Cardiac muscle cell (in vitro differentiated cells and primary cell): ENCODE data around the gene ECSCR. TPM values are rescaled to one million over a fixed set of nuclear protein-coding genes. Genes with fewer than 3 reads are reported as not detected.
"Not testable (repeated sequence)": the region's sequence is repeated elsewhere in the genome, so short reads cannot be mapped to it uniquely, and the experiment has no call there.

ENCODE experiments used
- DNase-seq, 2 donors: peaks; one replicate each; pipeline versions ENCODE4 v3.0.0 to v3.0.0-alpha.2; 2010 to 2017; ENCODE audit warnings: low read depth in 1 of 2, low spot score in 1 of 2
- H3K27ac ChIP-seq: fragments of 200-600 bp; sonication (generic); 2 replicates; pipeline ENCODE4 v1.5.1; 2016
- H3K27me3 ChIP-seq: fragments of 200-600 bp; sonication (generic); 2 replicates; pipeline ENCODE4 v1.6.0; 2016; ENCODE audit warnings: control low read depth
- H3K36me3 ChIP-seq: fragments of 200-600 bp; sonication (generic); 2 replicates; pipeline ENCODE4 v1.5.1; 2016; ENCODE audit warnings: control low read depth
- H3K4me1 ChIP-seq: fragments of 200-600 bp; sonication (generic); 2 replicates; pipeline ENCODE4 v1.8.1; 2017; ENCODE audit warnings: low read depth, mild to moderate bottlenecking, mixed run types
- H3K4me3 ChIP-seq: fragments of 200-600 bp; sonication (generic); 2 replicates; pipeline ENCODE4 v1.5.1; 2016; ENCODE audit warnings: mild to moderate bottlenecking
- H3K9me3 ChIP-seq: fragments of 200-600 bp; sonication (generic); 2 replicates; pipeline ENCODE4 v1.5.1; 2017; ENCODE audit warnings: low read depth, mild to moderate bottlenecking, control low read depth
- polyA plus RNA-seq: library from polyadenylated mRNA; unstranded; fragments of >200 nt; fragmentation: Nextera tagmentation; extraction: Ambion mirVana; gene quantifications from 2 replicates; pipeline ENCODE4 v1.2.1, GENCODE V29; 2016
- total RNA-seq: library from RNA; depleted of rRNA; stranded (reverse); fragments of >200 nt; gene quantifications from 2 replicates; pipeline ENCODE4 v1.2.3, GENCODE V29; 2016
- TF ChIP-seq, protein P1 (sequence below): IDR thresholded peaks from 2 replicates; pipeline ENCODE4 v1.5.1; 2012; ENCODE audit warnings: low read depth, mild to moderate bottlenecking, low read length

The ECSCR gene
- total and polyA plus RNA-seq, 2 experiments from 2014 or later = 0.97 TPM; not detected in 1

DNA sequence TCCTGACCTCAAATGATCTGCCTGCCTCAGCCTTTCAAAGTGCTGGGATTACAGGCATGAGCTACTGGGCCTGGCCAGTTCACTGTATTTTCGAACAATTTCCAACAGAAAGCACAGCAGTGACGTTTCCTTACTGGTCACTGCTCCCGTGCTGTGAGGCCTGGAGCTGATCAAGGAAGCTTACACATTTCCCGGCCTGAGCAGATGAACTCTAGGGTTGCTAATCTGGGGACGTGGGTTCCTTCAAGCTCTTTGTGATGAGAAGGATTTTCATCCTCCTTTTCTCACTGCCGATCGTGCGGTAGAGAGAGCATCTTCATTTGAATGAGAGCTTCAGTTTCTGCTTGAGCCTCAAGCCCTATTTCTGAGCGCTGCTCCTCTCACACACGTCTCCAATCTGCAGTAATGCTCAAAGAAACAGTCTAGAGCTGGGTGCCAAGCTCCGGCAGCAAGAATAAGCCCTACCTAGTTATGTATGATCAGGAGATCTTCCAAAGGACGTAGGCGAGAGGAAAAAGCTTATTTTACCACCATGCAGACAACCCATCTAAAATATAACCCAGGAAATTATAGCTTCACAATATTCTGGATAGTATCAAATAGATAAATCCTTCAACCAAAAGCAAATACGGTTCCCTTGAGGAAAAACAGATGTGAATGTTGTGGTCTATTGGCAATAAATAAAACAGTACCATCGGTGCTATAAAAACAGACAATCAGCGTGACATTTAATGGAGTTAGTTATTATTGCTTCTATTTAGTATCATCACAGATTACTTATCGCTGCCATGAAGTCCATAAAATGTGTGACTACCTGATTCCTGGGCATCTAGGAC lies 51.3 kb downstream of the ECSCR start:
- no peaks in the 10 kb centered on the region for H3K27me3 ChIP-seq
- H3K27ac ChIP-seq = peak overlapping the region; percentile 67
- TF ChIP-seq, protein P1, sequence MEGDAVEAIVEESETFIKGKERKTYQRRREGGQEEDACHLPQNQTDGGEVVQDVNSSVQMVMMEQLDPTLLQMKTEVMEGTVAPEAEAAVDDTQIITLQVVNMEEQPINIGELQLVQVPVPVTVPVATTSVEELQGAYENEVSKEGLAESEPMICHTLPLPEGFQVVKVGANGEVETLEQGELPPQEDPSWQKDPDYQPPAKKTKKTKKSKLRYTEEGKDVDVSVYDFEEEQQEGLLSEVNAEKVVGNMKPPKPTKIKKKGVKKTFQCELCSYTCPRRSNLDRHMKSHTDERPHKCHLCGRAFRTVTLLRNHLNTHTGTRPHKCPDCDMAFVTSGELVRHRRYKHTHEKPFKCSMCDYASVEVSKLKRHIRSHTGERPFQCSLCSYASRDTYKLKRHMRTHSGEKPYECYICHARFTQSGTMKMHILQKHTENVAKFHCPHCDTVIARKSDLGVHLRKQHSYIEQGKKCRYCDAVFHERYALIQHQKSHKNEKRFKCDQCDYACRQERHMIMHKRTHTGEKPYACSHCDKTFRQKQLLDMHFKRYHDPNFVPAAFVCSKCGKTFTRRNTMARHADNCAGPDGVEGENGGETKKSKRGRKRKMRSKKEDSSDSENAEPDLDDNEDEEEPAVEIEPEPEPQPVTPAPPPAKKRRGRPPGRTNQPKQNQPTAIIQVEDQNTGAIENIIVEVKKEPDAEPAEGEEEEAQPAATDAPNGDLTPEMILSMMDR = no peak
- no peaks in the 10 kb centered on the region for H3K9me3 ChIP-seq
- peaks cover 29% of the 10 kb centered on the region for H3K4me1 ChIP-seq
- no peaks in the 10 kb centered on the region for H3K36me3 ChIP-seq
- DNase-seq = no peak
- H3K4me3 ChIP-seq = no peak overlapping the region

DNA sequence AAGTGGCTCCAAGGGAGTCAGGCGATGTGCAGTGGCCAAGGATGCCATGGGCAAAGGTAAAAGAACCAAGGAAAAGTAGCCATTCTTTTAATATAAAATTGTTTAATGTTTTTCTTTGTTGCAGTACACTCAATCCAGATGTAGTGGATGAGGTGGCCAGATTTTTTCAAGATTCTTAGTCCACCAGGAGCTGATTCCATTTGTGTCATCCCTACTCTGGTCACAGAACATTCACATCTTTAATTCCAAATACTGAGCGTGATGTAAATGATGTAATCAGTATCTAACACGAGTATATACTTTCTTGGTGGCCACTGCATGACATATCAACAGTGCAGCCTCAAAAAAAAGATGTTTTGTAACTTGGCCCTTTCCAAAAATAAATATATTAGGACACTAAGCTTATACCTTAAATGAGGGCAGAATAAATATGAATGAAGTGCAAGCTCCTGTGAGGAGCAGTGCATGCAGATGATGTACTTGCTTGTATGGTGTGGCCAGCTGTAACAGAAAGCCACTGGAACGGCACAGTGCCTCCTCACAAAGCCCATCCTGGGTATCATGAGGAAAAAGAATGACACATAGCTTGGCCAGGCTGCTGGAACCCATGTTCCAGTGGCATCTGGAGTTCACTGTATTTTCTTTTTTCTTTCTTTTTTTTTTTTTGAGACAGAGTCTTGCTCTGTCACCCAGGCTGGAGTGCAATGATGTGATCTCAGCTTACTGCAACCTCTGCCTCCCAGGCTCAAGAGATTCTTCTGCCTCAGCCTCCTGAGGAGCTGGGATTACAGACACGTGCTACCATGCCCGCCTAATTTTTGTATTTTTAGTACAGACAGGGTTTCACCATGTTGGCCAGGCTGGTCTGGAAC lies 52.2 kb downstream of the ECSCR start:
- TF ChIP-seq, protein P1 = no peak
- Histone ChIP-seq H3K4me3 (no peak overlapping the region), H3K4me1 (peaks cover 20% of the 10 kb centered on the region), H3K9me3 (no peaks in the 10 kb centered on the region), H3K36me3 (no peaks in the 10 kb centered on the region), H3K27ac (peak overlapping the region; percentile 67), H3K27me3 (no peaks in the 10 kb centered on the region)
- DNase-seq = no peak

DNA sequence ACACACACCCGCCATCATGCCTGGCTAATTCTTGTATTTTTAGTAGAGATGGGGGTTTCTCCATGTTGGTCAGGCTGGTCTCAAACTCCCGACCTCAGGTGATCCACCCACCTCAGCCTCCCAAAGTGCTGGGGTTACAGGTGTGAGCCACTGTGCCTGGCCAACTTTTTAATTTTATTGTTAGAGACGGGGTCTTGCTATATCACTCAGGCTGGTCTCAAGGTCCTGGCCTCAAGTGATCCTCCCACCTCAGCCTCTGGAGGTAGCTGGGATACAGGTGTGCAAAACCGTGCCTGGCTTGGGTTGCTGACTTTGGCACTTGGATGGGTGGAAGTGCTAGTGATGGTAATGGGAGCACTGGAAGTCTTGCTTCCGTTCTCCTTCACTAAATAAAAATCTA lies 53.4 kb downstream of the ECSCR start:
- H3K4me3 ChIP-seq, H3K27ac ChIP-seq, H3K9me3 ChIP-seq, H3K27me3 ChIP-seq, DNase-seq, H3K36me3 ChIP-seq: not testable (repeated sequence)
- peaks cover 14% of the 10 kb centered on the region for H3K4me1 ChIP-seq

DNA sequence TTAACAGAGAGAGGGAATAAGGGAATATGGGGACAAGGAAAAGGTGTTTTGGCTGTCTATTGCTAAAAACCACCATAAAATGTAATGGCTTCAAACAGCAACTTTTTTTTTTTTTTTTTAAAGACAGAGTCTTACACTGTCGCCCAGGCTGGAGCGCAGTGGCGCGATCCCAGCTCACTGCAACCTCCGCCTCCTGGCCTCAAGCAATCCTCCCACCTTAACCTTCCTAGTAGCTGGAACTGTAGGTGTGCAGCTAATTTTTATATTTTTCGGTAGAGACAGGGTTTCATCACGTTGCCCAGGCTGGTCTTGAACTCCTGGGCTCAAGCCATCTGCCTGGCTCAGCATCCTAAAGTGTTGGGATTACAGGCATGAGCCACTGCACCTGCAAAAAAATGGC lies 54.4 kb downstream of the ECSCR start:
- Histone ChIP-seq H3K4me3 (no peak overlapping the region), H3K27ac (no peak overlapping the region), H3K36me3 (no peaks in the 10 kb centered on the region), H3K4me1 (peaks cover 10% of the 10 kb centered on the region), H3K27me3 (no peaks in the 10 kb centered on the region), H3K9me3 (no peaks in the 10 kb centered on the region)
- no peak for DNase-seq
- TF ChIP-seq, protein P1 = no peak

DNA sequence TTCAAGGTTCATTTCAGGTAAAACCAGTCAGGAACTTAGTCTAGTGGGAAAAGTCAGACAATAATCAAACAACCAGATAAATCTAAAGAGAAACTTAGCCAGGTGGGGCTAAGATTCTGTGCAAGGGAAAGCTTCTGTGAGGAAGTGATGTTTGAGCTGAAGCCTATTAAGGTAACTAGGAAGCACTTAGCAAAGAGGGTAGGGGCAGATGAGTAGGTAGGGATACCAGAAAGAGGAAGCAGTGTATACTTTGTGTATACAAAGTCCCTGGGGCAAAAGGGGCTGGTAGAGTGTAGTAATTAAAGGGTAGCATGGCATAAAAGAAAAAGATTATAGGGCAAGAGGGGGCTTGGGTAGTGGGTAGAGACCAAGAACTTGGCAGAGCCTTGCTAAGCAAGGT lies 55.0 kb downstream of the ECSCR start:
- Histone ChIP-seq H3K4me1 (peaks cover 10% of the 10 kb centered on the region), H3K9me3 (no peaks in the 10 kb centered on the region), H3K4me3 (no peak overlapping the region), H3K36me3 (no peaks in the 10 kb centered on the region), H3K27ac (no peak overlapping the region), H3K27me3 (no peaks in the 10 kb centered on the region)
- TF ChIP-seq, protein P1 = no peak
- DNase-seq = no peak

DNA sequence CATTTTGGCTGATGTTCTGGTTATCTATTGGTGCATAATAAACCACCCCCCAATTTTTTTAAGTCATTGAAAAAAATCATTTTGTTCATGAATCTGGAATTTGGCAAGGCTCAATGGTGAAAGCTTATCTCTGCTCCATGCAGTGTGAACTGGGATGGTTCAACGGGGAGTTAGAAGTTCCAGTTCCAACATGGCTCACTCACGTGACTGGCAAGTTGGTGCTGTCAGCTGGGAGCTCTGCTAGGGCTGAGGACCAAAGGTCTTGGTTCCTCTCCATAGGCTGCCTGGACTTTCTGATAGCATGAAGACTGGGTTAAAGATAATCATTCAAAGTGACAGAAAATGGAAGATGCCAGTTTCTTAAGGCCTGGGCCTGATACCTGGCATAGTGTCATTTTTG lies 55.6 kb downstream of the ECSCR start:
- TF ChIP-seq, protein P1 = no peak
- H3K36me3 ChIP-seq = no peaks in the 10 kb centered on the region
- peaks cover 10% of the 10 kb centered on the region for H3K4me1 ChIP-seq
- no peak overlapping the region for H3K4me3 ChIP-seq
- H3K27ac ChIP-seq = no peak overlapping the region
- H3K9me3 ChIP-seq = no peaks in the 10 kb centered on the region
- DNase-seq = no peak
- no peaks in the 10 kb centered on the region for H3K27me3 ChIP-seq
